ENCODE results near the gene BMX.

BMX gene

DNA sequence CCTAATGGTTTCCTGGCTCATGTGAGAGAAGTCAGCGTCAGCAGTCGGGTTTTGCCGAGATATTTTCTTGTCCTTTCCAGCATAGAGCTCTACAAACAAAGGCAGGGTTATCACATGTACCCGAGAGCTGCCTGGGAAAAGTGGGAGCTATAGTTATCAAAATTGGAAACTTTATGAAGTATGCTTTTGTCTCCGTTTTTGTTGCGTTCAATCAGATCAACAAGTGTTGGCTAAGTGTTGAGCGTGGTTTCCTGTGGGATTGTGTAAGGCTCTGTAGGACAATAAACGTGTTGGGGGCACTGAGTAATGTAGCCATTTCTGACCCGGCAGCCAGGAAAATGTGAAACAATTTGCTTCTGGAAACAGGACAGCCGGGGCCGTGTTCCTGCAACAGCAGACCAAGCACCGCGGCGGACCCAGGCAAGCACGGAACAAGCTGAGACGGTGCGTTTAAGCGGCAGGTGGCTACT lies at the start of gene BMX:
Gene BMX, plus strand, starts transcription at position 311 of the 470 bp plus-strand sequence. CDS start 7,547 bp downstream, outside the sequence.
- no peak for DNase-seq (ENCODE audit: low read depth in 1 of 2, low spot score in 1 of 2)

DNA sequence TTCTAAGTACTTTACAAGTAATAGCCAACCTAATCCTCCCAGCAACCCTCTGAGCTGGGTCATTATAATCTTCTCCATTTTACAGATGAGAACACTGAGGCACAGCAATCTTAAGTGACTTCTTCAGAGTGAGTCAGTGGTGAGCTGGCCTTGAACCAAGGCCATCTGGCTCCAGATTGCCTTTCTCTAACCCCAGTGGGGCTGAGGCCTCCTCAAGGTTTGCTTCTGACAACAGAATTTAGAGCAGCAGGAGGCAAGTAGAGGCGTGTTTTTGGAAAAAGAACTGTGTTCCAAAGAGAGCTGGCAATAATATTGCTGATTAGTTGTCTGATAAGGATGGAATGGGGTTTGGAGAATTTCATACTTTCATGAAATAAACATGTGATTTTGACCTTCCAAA lies 48.7 kb upstream of the BMX start:
- DNase-seq (ENCODE audit: low read depth in 1 of 2, low spot score in 1 of 2) = no peak

DNA sequence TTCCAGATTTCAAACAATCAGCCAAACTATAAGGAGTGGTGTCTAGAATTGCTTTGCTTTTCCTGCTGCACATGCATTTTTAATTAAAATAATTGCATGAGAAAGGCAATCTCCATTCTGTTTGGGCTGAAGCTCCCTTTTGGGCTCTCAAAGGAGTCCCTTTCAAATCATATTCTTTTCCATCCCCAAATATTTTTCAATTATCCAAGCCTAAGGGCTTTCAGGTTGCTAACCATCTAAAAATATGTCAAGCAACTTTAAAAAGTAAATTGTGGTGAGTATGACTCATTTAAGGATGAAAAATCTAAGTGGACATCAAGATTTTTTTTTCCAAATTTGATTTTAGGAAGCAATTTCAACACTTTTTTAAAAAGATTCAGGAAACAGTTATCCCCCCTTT lies 35.9 kb upstream of the BMX start:
- no peak for DNase-seq (ENCODE audit: low read depth in 1 of 2, low spot score in 1 of 2)

DNA sequence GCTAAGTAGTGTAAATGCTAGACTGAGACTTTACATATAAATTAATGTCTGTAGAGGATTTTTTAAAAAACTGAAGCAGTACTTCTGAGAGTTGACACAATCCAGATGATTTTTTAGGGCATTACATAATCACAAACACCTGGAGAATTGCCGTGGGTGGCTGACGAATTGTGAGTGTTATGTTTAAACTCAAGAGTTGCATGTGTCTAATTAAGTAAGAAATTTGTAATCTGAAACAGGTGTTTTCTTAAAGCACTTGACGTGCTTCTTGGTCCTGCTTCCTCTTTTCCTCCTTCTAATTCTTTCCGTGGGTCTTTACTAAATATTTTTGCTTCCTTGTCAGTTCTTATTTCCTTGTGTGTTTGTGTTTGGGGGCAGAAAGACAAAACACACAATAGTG lies 35.3 kb upstream of the BMX start:
- DNase-seq (ENCODE audit: low read depth in 1 of 2, low spot score in 1 of 2) = no peak

DNA sequence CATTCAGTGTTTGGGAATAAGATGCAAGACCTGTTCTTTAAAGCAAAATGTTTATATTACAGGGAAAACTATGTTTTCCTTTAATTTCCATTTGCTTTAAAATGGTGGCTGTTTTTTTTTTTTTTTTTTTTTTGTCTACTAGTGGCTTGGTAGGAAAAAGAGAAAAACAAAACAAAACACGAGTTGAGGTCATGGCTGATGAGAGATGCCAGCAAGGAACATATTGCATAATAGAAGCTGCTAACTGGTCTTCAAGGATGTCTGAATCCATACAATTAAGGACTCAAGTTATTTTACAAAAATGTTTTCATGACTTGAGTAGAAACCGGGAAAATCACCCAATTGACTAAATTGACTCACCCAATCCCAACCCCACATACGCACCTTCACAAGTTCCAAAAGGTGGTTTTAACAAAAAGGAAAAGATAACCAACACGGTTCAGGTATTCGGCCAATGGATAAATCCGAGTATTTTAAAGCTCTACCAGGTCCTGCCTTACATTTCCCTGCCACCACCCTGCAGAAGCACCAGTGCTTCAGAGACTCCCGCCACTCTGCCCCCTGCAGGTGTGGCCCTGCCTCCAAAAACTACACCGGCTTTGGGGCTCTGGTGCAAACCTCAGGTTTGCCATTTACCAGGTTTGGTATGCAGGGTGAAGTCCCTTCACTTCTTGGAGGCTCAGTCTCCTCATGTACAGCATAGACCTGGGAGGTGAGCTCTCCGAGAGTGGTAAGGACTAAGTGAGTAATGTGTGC lies 34.5 kb upstream of the BMX start:
- no peak for DNase-seq (ENCODE audit: low read depth in 1 of 2, low spot score in 1 of 2)

DNA sequence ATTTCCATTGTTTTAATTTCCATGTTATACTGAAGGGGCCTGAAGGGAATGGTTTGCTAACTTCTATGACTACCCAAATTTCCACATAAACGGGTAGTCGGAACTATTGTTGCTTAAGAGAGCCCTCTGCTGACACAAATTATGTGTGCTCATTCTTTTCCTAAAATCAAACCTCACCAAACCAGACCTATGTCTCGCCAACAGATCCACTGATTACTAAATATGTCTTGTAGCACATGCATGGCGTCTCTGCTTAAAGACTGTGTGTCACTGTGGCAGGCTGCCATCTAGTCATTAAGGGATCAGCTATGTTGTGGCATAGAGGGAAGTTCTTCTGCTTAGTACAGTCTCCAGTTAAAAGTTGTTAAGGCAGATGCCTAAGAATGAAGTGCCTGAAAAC lies 32.6 kb upstream of the BMX start:
- DNase-seq (ENCODE audit: low read depth in 1 of 2, low spot score in 1 of 2) = no peak

DNA sequence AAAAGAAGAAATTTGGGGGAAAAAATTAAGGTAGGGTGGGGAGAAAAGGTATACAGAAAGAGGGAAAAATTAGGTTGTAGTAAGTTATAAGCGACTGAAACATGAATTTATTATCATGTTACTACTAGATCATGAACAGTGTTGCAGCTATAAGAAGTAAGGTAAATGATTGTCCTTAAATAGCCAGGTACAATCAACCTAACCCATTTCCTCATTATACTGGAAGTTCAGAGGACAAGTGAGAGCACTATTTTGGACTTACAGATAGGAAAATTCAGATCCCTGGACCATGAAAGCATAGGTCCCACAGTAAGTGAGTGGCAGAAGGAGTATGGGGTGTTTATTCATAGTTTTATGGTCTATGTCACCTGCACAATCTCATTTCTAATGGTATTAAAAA lies 31.0 kb upstream of the BMX start:
- no peak for DNase-seq (ENCODE audit: low read depth in 1 of 2, low spot score in 1 of 2)

DNA sequence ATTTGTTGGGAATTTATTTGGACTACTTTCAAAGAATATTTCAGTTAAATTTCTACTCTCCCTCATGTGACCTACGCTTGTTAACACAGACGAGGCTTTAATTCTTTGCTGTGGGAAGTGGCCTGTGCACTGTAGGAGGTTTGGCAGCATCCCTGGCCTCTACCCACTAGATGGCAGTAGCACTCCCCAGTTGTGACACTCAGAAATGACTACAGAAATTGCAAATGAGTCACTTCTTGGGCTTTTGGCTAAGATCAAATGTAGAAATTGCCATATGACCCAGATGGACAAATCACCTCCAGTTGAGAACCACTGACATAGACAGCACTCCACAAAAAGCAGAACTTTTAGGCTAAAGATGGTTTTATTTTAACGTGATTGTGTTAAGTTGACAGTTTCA lies 29.6 kb upstream of the BMX start:
- DNase-seq (ENCODE audit: low read depth in 1 of 2, low spot score in 1 of 2) = peak in 1 of 2 donors; percentile 29

DNA sequence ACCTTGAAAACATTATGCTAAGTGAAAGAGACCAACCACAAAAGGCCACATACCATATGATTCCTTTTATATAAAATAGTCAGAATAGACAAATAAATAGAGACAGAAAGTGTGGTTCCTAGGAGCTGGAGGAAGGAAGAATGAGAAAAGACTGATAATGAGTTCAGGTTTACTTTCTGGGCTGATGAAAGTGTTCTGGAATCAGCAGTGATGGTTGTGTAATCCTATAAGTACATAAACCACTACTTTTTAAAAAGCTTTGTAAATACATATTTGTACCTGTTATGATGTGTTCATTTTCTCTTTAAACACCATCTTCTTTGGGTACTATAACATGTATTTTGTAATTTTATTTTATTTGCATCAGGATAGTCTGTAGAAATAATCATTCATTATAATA lies 28.1 kb upstream of the BMX start:
- DNase-seq (ENCODE audit: low read depth in 1 of 2, low spot score in 1 of 2) = no peak

DNA sequence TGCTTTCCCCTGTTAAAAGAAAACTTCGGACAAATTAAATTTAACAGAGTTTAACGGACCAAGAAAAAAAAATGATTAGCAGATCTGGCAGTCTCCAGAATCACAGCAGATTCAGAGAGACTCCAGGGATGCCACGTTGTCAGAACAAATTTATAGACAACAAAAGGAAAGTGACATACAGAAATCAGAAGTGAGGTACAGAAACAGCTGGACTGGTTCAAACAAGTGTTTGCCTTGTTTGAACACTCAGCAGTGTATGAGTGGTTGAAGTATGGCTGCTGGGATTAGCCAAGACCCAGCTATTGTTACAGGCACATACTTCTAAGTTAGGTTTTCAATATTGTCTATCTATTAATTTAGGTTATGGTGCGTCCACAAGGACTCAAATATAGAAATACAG lies 26.6 kb upstream of the BMX start:
- DNase-seq (ENCODE audit: low read depth in 1 of 2, low spot score in 1 of 2) = no peak

DNA sequence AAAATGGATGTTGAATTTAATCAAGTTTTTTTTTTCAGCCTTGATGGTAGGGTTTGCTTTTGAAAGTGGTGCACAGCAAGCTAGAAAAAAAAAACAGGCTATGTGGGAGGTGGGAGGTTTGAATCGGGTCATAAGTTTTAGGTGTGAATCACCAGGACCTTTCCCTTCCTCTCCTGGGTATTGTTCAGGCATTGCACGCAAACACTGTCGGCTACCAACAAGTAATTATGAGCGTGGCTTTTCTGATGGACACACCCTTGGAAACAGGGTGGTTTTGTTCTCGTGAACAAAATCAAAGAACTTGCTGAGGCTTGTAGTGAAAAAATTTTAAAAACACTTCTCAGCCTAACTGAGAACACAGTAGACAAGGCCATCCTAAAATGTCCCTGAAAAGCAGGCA lies 25.6 kb upstream of the BMX start:
- no peak for DNase-seq (ENCODE audit: low read depth in 1 of 2, low spot score in 1 of 2)

DNA sequence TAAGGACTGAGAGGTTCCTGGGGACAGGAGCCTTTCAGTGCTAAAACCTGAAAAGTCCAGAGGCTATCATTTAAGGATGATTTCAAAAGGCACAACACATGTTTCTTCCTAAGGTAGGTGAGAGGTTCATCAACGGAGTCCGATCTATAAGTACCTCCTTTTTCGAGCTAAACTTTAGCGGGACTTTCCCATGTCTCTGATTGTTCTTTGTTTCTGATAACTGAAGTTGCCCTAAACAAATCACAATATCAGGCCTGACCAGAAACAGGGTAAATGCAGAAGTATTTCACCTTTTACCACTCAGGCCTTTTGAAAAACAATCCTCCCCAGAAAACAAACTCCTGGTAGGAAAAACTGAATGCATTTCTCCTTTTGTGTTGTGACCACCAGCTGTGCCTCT lies 25.1 kb upstream of the BMX start:
- no peak for DNase-seq (ENCODE audit: low read depth in 1 of 2, low spot score in 1 of 2)

DNA sequence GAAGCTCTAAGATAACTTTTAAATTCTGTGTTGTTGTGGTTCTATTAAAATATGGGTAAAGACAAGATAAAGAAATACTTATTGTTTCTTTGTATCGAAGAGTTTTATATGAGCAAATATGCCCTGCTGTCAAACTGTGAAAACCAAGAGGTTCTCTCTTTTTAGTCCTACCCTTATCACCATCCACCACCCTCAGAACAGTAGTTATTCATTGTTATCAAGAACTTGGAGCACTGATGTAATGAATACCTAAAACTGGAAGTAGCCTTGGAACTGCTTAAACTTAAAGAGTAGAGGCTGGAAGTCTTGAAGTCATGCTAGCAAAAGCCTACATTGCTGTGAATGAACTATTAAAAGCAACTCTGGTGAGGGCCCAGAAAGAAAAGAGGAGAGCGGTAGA lies 16.7 kb upstream of the BMX start:
- no peak for DNase-seq (ENCODE audit: low read depth in 1 of 2, low spot score in 1 of 2)

DNA sequence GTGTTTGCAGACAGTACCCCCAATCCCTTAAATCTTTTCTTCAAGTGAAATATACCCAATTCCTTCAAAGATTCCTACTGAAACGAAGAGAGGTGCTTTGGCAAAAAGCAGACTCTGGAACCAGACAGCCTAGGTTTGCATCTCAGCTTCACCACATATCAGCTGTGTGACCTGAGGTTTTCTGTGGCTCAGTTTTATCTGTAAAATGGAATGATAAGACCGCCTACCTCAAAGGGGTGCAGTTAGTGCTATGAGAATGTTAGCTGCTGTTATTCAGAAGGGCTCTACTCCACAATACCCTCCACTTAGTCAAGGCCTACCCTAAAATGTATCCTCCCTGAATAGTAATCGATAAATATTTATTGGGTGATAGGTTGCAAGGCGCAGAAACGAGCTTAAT lies 8.1 kb upstream of the BMX start:
- no peak for DNase-seq (ENCODE audit: low read depth in 1 of 2, low spot score in 1 of 2)

DNA sequence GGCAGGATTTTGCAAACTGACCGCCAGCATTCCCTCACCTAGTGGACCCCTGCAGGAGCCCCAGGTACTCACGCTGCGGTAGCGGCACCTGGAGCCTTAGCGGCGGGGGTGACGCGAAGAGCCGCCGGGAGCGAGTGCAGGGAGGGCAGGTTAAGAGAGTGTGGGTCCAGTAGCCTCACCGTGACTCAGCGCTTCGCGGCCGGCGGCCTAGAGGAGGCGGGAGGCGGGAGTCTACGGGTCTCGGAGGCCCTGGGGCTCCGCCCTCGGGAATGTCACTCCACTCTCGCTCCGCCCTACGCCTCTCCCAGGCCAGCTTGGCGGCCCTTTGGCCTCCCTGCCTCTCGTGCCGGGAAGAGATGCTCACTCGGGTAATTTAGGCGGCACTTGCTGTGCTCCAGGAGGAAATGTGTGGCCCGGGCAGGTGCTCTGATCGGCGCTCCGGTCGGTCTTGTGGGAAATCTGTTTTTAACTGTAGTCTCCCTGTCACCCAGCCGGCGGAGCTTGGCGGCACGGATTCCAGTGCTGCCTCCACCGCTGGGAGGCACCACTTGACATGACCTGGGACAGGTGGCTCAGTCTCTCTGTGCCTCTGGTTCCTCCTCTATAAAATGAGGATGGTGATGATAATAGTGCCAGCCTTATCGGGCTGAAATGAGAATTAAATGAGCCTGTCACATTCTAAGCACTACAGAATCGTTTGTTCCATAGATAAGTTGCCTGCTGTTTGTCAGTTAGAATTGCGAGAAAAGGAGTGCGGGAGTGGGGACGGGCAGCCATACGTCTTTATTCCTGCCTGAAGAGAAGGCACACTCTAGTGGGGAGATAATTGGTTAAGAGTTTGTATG lies 7.3 kb upstream of the BMX start, which contains the start of gene PIR:
Gene PIR, minus strand, starts transcription at position 216 of the 845 bp plus-strand sequence. CDS start 2,076 bp downstream, outside the sequence.
- peak; percentile 1 to 38 for DNase-seq (ENCODE audit: low read depth in 1 of 2, low spot score in 1 of 2)

DNA sequence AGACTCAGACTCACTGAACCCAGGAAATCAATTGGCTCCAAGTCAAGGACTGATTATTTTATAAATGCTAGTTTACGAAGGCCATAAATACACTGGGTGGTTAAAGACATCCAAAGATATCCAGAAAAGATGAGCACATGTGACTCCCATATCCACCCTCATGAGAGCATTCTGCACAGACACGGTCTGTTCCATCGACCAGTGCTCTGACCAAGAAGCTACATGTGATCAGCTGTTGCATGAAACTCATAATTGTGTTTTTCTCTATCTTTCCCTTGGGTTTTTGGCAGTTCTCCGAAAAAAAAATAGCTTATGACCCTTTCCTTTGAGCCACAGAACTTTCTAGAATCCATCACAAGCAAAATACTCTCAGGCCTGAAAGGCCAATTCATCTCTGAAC lies 4.8 kb upstream of the BMX start:
- no peak for DNase-seq (ENCODE audit: low read depth in 1 of 2, low spot score in 1 of 2)

DNA sequence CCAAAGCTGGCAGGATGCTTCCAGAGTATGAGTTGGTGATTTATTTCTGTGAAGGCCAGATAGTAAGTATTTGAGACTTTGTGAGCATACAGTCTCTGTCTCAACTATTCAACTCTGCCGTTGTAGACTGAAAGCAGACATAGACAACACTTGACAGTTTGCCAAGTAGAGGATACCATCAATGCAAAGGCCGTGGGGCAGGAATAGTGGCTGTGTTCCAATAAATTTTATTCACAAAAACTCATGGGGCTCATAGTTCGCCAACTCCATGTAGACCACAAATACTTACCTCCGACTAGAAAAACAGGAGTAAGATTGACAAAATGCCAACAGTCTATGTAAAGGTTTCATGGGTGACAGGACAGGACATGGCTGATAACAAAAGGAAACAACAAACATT lies 3.8 kb upstream of the BMX start:
- no peak for DNase-seq (ENCODE audit: low read depth in 1 of 2, low spot score in 1 of 2)

DNA sequence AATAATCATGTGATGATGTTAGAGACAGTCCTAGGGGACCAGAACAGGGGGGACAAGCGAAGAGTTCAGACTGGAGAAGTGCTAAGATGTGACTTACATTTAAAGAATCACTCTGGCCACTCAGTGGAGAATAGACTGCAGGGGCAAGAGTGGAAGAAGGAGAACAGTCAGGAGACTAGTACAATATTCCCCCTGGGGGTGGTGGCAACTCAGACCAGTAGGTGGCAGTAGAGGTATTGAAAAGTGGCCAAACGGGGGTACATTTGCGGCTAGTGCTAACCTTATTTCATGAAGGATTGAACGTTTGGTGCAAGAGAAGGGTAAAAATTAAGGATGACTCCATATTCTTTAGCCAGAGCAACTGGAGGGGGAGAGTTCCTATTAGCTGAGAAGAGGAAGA lies 2.7 kb upstream of the BMX start:
- DNase-seq (ENCODE audit: low read depth in 1 of 2, low spot score in 1 of 2) = peak in 1 of 2 donors; percentile 29

DNA sequence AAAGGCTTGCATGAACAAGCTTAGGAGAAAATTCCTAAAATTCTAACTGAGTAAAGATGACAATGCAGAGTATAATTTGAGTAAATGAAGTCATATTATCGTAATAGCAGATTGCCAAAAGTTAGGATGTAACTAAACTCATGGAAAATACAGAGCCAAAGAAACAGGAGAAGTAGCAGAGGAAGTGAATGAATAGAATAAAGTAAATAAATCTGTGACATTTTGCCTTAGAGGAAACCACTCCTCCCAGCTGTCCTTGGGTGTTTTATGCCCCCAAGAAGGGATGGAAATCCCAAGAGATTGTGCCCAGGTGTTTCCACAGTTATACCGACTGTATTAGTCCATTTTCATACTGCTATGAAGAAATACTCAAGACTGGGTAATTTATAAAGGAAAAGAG lies 1.9 kb upstream of the BMX start:
- no peak for DNase-seq (ENCODE audit: low read depth in 1 of 2, low spot score in 1 of 2)

DNA sequence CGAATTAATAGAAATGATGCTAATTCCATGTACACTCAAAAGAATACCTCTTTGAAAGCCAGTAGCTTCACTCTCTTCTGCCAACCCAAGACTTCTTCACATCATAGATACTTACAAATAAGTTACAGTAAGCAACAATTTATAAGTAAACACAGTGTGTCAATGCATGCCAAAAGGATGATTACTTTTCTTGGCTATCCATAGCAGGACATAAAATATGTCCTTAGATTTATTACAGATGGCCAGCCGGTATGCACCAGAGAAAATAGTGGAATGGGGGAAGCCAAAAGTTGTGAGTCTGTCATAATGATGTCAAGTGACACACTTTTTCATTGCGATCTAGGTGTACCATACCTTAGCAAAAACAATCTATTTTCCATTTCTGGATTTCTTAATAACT lies 631 bp upstream of the BMX start:
- no peak for DNase-seq (ENCODE audit: low read depth in 1 of 2, low spot score in 1 of 2)

DNA sequence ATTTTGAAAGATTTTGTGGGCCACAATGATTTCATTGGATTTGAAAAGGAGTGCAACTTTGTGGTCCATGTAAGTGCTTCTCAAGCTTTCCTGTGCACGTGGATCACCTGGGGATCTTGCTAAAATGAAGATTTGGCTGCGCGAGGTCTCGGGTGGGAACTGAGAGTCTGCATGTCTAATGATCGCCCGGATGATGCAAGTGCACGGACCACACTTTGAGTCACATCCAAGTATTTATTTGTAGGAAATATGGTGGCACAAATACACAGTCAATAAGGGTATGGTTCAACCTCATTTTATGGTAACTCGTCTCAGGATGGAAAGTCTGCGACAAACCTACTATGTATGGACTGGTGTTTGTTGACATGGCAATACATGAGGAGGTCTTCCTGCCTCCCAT lies 899 bp downstream of the BMX start:
- DNase-seq (ENCODE audit: low read depth in 1 of 2, low spot score in 1 of 2) = no peak

DNA sequence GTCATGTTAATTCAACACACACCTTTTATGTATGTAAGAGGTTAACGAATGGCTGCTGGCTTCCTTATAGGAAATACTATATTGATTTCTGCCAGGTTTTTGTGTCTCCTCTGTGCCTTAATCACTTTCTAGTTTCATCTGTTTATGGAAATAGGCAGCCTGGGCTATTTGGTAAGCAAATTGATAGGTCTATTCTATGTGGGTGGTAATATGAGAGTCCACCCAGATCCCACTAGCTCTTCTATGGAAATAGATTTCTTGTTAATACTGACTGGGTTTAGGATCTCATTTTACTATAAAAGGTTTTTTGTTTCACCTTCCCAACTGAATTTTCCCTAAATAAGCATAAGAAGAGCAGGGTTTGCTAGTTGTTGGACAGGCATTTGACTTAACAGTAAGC lies 4.1 kb downstream of the BMX start:
- no peak for DNase-seq (ENCODE audit: low read depth in 1 of 2, low spot score in 1 of 2)
